Ascending aorta (tissue), 2 donors: Measurements from ENCODE around the gene ZBTB20. TPM values are rescaled to one million over a fixed set of nuclear protein-coding genes. Genes with fewer than 3 reads are reported as not detected.

ENCODE experiments used
- DNase-seq, 2 donors: peaks; one replicate each; pipeline ENCODE4 v3.0.0-alpha.2; 2019; ENCODE audit warnings: low spot score in 2 of 2
- H3K27ac ChIP-seq, 2 donors: fragments of 200-600 bp; sonication (generic); one replicate each; pipeline ENCODE4 v1.5.1; 2016 to 2017; ENCODE audit warnings: mild to moderate bottlenecking in 1 of 2
- H3K27me3 ChIP-seq: fragments of 200-600 bp; sonication (generic); one replicate; pipeline ENCODE4 v1.5.1; 2017
- H3K36me3 ChIP-seq, 2 donors: fragments of 200-600 bp; sonication (generic); one replicate each; pipeline ENCODE4 v1.5.1; 2016
- H3K4me1 ChIP-seq, 2 donors: fragments of 200-600 bp; sonication (generic); one replicate each; pipeline ENCODE4 v1.5.1; 2016 to 2017; ENCODE audit warnings: mild to moderate bottlenecking in 1 of 2
- H3K4me3 ChIP-seq, 2 donors: fragments of 200-600 bp; sonication (generic); one replicate each; pipeline ENCODE4 v1.5.1; 2016 to 2017; ENCODE audit warnings: mild to moderate bottlenecking in 1 of 2
- H3K9me3 ChIP-seq, 2 donors: fragments of 200-600 bp; sonication (generic); one replicate each; pipeline ENCODE4 v1.5.1; 2016
- intact Hi-C: fragments of 100-400 bp; cut with DNase I; formaldehyde crosslinking; loops from one replicate; pipeline ENCODE4 v1.15.1; 2023
- total RNA-seq: library from RNA; depleted of rRNA; stranded (reverse); fragments of >200 nt; gene quantifications from one replicate; pipeline ENCODE4 v1.1.0, GENCODE V29; 2016
- TF ChIP-seq, protein P1 (sequence below), 3 experiments: fragments of 200-600 bp in 2 of 3; fragments of 450-650 bp in 1 of 3; sonication (generic) in 2 of 3; IDR thresholded peaks; one replicate each; pipeline ENCODE4 v1.5.1; 2016 to 2019; ENCODE audit warnings: antibody characterized with exemption in 3 of 3, mild to moderate bottlenecking in 1 of 3, moderate library complexity in 1 of 3

The ZBTB20 gene
- total RNA-seq, 1 donor from 2014 or later = 60.3 TPM

DNA sequence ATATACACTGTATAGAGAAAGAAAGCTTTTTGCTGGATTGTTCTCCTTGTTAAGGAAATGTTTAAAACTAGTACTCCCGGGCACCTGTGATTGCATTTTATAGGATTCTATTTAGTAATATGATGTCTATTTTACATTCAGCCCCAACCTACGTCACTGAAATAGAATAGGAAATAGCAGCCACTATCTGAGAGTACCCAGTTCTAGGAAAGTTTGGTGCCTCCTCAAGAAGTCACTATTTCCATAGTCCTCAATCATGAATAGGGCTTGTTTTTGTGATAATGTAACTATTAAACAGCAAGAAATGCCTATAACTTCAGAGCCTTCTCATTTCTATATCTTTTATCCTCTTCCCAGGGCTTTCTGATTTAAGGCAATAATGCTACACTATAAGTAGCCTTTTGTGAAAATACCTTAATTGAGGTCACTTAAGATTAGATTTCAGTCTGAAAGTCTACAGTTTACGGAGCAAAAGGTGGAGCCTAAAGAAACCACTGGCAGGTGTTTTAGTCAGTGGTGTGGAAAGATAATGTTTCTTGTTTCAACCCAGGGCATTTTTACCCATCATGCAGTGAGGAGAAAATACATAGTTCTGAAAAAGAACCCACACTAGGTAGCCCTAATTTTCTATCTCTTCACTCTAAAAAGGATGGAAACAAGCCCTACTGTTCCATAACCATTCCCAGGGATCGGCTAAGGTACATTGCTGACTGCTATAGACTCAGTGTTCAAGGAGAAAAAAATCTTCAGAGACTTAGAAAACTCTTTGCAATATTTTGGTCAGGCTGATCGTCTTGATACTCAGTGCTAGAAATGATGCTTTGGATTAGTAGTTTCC, 814.5 kb downstream of the ZBTB20 start:
- Histone ChIP-seq H3K9me3 (no peaks in the 10 kb centered on the region), H3K4me3 (no peak overlapping the region), H3K36me3 (no peaks in the 10 kb centered on the region), H3K27ac (no peak overlapping the region), H3K27me3 (no peaks in the 10 kb centered on the region), H3K4me1 (no peaks in the 10 kb centered on the region)
- TF ChIP-seq, protein P1, sequence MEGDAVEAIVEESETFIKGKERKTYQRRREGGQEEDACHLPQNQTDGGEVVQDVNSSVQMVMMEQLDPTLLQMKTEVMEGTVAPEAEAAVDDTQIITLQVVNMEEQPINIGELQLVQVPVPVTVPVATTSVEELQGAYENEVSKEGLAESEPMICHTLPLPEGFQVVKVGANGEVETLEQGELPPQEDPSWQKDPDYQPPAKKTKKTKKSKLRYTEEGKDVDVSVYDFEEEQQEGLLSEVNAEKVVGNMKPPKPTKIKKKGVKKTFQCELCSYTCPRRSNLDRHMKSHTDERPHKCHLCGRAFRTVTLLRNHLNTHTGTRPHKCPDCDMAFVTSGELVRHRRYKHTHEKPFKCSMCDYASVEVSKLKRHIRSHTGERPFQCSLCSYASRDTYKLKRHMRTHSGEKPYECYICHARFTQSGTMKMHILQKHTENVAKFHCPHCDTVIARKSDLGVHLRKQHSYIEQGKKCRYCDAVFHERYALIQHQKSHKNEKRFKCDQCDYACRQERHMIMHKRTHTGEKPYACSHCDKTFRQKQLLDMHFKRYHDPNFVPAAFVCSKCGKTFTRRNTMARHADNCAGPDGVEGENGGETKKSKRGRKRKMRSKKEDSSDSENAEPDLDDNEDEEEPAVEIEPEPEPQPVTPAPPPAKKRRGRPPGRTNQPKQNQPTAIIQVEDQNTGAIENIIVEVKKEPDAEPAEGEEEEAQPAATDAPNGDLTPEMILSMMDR (IDR thresholded peaks at IDR 0.05) = no peak
- intact Hi-C loops = no loop called here
- DNase-seq = no peak

DNA sequence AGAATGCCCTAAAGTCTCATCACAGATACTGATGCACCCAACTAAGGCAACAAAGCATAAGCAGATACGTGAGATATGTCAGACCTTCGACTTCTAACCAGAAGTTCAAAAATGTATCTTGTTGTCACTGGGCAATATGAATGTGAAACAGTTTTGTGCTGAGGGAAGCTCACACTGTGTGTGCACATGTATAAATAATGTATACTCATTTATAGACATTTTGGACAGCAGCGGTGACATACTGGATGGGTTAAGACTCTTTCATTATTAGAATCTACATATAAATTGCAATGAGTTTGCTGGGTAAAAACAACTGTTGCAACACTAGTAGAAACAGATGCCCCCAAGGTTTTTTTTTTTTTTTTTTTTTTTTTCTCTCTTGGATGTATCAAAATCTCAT, 815.4 kb downstream of the ZBTB20 start:
- Histone ChIP-seq H3K9me3 (no peaks in the 10 kb centered on the region), H3K4me1 (no peaks in the 10 kb centered on the region), H3K27ac (no peak overlapping the region), H3K36me3 (no peaks in the 10 kb centered on the region), H3K27me3 (no peaks in the 10 kb centered on the region), H3K4me3 (no peak overlapping the region)
- no peak for DNase-seq
- intact Hi-C loops = no loop called here
- TF ChIP-seq, protein P1 (IDR thresholded peaks at IDR 0.05) = no peak

DNA sequence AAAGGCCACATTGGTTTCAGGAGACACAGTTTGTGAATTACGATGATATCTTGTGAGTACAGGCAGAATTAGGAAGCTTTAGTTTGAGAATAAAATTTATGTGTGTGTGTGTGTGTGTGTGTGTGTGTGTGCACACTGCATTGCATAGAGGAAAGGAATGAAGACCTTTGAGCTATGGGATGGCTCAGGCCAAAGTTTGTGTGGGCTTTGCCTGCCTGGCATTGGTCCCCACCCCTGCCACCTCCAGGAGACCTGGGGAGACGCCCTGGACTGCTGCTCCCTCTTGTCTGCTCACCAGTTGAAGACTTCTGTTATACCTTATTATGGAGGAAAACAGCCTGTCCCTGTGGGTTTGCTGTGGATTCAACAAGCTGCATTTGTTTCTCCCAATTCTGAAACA, 816.1 kb downstream of the ZBTB20 start:
- Histone ChIP-seq H3K9me3 (no peaks in the 10 kb centered on the region), H3K4me1 (no peaks in the 10 kb centered on the region), H3K27me3 (no peaks in the 10 kb centered on the region), H3K4me3 (no peak overlapping the region), H3K36me3 (no peaks in the 10 kb centered on the region), H3K27ac (no peak overlapping the region)
- DNase-seq = no peak
- intact Hi-C loops = no loop called here
- TF ChIP-seq, protein P1 (IDR thresholded peaks at IDR 0.05) = no peak

DNA sequence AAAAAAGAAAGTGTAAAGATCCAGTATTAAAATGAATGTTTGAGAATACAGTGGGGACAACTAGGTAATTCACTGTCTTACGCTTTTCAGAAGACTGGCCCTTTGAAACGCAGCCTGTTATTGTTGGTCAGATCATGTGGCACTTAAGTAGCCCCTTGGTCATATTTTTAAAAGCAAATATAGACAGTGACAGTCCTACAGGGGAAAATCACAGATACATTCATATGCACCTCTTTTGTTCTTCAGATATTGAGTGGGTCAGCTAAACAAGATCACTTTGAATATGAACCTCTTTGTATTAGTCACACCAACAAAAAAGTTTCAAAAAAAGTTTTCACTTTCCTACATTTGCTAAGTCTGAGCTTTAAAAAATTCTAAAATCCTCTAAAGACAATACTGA, 817.3 kb downstream of the ZBTB20 start:
- H3K4me3 ChIP-seq = no peak overlapping the region
- DNase-seq = no peak
- H3K27ac ChIP-seq = no peak overlapping the region
- H3K4me1 ChIP-seq = no peaks in the 10 kb centered on the region
- no peaks in the 10 kb centered on the region for H3K9me3 ChIP-seq
- no peaks in the 10 kb centered on the region for H3K36me3 ChIP-seq
- TF ChIP-seq, protein P1 (IDR thresholded peaks at IDR 0.05) = no peak
- intact Hi-C loops = no loop called here
- H3K27me3 ChIP-seq = no peaks in the 10 kb centered on the region

DNA sequence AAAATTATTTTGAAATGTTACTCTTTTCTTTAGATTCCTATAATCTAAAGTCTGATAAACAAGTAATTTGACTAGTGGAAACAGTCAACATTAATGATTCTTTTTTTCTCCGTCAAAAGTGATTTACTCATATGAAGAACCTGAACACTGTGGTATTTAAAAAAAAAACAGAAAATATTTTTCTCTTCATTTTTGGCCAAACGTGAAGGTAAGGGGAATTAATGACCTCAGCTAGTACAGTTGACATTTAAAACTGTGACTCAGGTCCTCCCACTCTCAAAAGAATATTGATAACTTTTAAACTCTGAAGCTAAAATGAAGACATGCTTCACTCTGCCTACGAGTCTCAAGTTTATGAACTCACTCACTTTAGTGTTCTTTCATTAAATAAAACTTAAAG, 818.7 kb downstream of the ZBTB20 start:
- Histone ChIP-seq H3K4me1 (no peaks in the 10 kb centered on the region), H3K9me3 (no peaks in the 10 kb centered on the region), H3K27me3 (no peaks in the 10 kb centered on the region), H3K36me3 (no peaks in the 10 kb centered on the region), H3K4me3 (no peak overlapping the region), H3K27ac (no peak overlapping the region)
- intact Hi-C loops = no loop called here
- no peak for DNase-seq
- TF ChIP-seq, protein P1 (IDR thresholded peaks at IDR 0.05) = no peak
